GM12801 (cell line): ENCODE measurements around the gene SECISBP2L.

Experiments
- CTCF ChIP-seq: IDR thresholded peaks from one replicate; pipeline ENCODE4 v1.5.1; 2011; ENCODE audit warnings: control low read depth; ENCODE audit not compliant: insufficient read length; ENCODE audit errors: extremely low read depth

Gene SECISBP2L

GRCh38 chr15:48967336-48967735 lies 78.9 kb downstream of the SECISBP2L start:
- TF ChIP-seq CTCF = no peak

GRCh38 chr15:48966595-48967301 lies 79.5 kb downstream of the SECISBP2L start:
- no peak for TF ChIP-seq CTCF

GRCh38 chr15:48965972-48966371 lies 80.3 kb downstream of the SECISBP2L start:
- TF ChIP-seq CTCF = no peak

- TF ChIP-seq CTCF = no peak
Observed at GRCh38 chr15:48964898-48965297, 81.3 kb downstream of the SECISBP2L start.

GRCh38 chr15:48963524-48964113 lies 82.6 kb downstream of the SECISBP2L start, which contains the start of gene SHC4:
TSS of gene SHC4 (minus strand) at chr15:48963919. CDS start at chr15:48963015, 904 bp downstream.
- TF ChIP-seq CTCF = no peak

GRCh38 chr15:48962662-48963523 lies 83.4 kb downstream of the SECISBP2L start:
- TF ChIP-seq CTCF = no peak

- TF ChIP-seq CTCF = no peak
Observed at GRCh38 chr15:48955967-48956366, 90.3 kb downstream of the SECISBP2L start.
